ENCODE data around the gene CCAR1. TPM values are rescaled to one million over a fixed set of nuclear protein-coding genes. Genes with fewer than 3 reads are reported as not detected.
A peak's percentile ranks its signal among the peaks of the same experiment; 100 is the strongest.

The CCAR1 gene
- total and polyA plus RNA-seq, 2 of the 13 experiments (the other 11 are each of a cell fraction or from before 2014, with no cell fraction given), result 74.5 to 81.6 TPM

- TF ChIP-seq KLF9 (CRISPR knock-in tag; IDR thresholded peaks at IDR 0.05; ENCODE audit: low read depth) (no peak), ZNF296 (CRISPR knock-in tag; conservative IDR thresholded peaks at IDR 0.05) (no peak), DZIP1 (CRISPR knock-in tag; IDR thresholded peaks at IDR 0.05) (peak; percentile 75; the same call in 1 of the 2 replicates), SCMH1 (CRISPR knock-in tag; IDR thresholded peaks at IDR 0.05; ENCODE audit: borderline replicate concordance) (no peak), PCBP1 (IDR thresholded peaks at IDR 0.05; ENCODE audit: borderline replicate concordance, low read depth, low read length) (no peak), EZH2 (conservative IDR thresholded peaks at IDR 0.05; ENCODE audit: low read depth, low read length) (no peak), ZFP62 (CRISPR knock-in tag; IDR thresholded peaks at IDR 0.05) (no peak), HIC2 (CRISPR knock-in tag; IDR thresholded peaks at IDR 0.05; ENCODE audit: low read depth) (no peak), ZNF431 (CRISPR knock-in tag; IDR thresholded peaks at IDR 0.05; ENCODE audit: borderline replicate concordance, low read depth) (no peak), MTA3 (CRISPR knock-in tag; IDR thresholded peaks at IDR 0.05) (no peak), TEAD3 (CRISPR knock-in tag; optimal IDR thresholded peaks at IDR 0.05; ENCODE audit: borderline replicate concordance) (peak; percentile 28), CREBL2 (CRISPR knock-in tag; IDR thresholded peaks at IDR 0.05; ENCODE audit: borderline replicate concordance) (no peak), RELA (CRISPR knock-in tag; IDR thresholded peaks at IDR 0.05) (no peak), ZNF30 (CRISPR knock-in tag; IDR thresholded peaks at IDR 0.05) (peak; percentile 50; the same call in 1 of the 2 replicates), HOMEZ (CRISPR knock-in tag; IDR thresholded peaks at IDR 0.05; ENCODE audit: low read depth) (peak; percentile 54), ELF3 (CRISPR knock-in tag; IDR thresholded peaks at IDR 0.05) (peak; percentile 71), PRPF4 (IDR thresholded peaks at IDR 0.05; ENCODE audit: low read depth, low read length, poor library complexity, severe bottlenecking) (no peak)
Measured at GRCh38 chr10:68720793-68721672, at the start of gene CCAR1 (continued).

Data from HepG2 (cell line).